Loucy (cell line): ENCODE data around the gene GPN2.

Source experiments
- H2AFZ ChIP-seq: fragments of 200-600 bp; sonication (generic); 2 replicates; pipeline ENCODE4 v1.6.0; 2016; ENCODE audit warnings: antibody characterized with exemption, mild to moderate bottlenecking, low read length, moderate library complexity
- H3F3A ChIP-seq: fragments of 200-600 bp; 2 replicates; pipeline ENCODE4 v1.6.0; 2016; ENCODE audit warnings: antibody characterized with exemption, low read depth, mild to moderate bottlenecking
- H3K27me3 ChIP-seq: fragments of 200-600 bp; sonication (generic); 2 replicates; pipeline ENCODE4 v1.6.1; 2014; ENCODE audit warnings: low read length, mild to moderate bottlenecking; ENCODE audit not compliant: insufficient read depth, poor library complexity, severe bottlenecking
- H3K36me3 ChIP-seq: fragments of 200-600 bp; sonication (generic); 2 replicates; pipeline ENCODE4 v1.6.1; 2016; ENCODE audit warnings: low read length; ENCODE audit not compliant: insufficient read depth
- H3K4me1 ChIP-seq: fragments of 200-600 bp; sonication (generic); 2 replicates; pipeline ENCODE4 v1.5.1; 2014; ENCODE audit warnings: low read length, mild to moderate bottlenecking; ENCODE audit not compliant: insufficient read depth, poor library complexity, severe bottlenecking
- H3K4me2 ChIP-seq: fragments of 200-600 bp; sonication (generic); 2 replicates; pipeline ENCODE4 v1.6.0; 2014; ENCODE audit warnings: antibody characterized with exemption, low read length, low read depth, mild to moderate bottlenecking; ENCODE audit not compliant: poor library complexity, severe bottlenecking
- H3K4me3 ChIP-seq: fragments of 200-600 bp; sonication (generic); 2 replicates; pipeline ENCODE4 v1.5.1; 2014; ENCODE audit warnings: low read length, mild to moderate bottlenecking, mixed read lengths; ENCODE audit not compliant: poor library complexity, severe bottlenecking
- H3K79me2 ChIP-seq: fragments of 200-600 bp; sonication (generic); 2 replicates; pipeline ENCODE4 v1.6.1; 2014; ENCODE audit warnings: low read length; ENCODE audit not compliant: insufficient read depth
- H3K9ac ChIP-seq: fragments of 200-600 bp; sonication (generic); 2 replicates; pipeline ENCODE4 v1.6.0; 2014; ENCODE audit warnings: mild to moderate bottlenecking, low read depth, low read length, moderate library complexity; ENCODE audit not compliant: poor library complexity, severe bottlenecking
- H3K9me2 ChIP-seq: fragments of 200-600 bp; sonication (generic); replicated peaks from 2 replicates; pipeline ENCODE4 v1.6.1; 2016; ENCODE audit warnings: low read depth, low read length, mixed read lengths
- H3K9me3 ChIP-seq: fragments of 200-600 bp; sonication (generic); 2 replicates; pipeline ENCODE4 v1.6.1; 2014; ENCODE audit warnings: mild to moderate bottlenecking, antibody characterized with exemption, low read length, low read depth; ENCODE audit not compliant: insufficient read depth
- H4K20me1 ChIP-seq: fragments of 200-600 bp; sonication (generic); 2 replicates; pipeline ENCODE4 v1.6.0; 2014; ENCODE audit warnings: antibody characterized with exemption, low read length, mild to moderate bottlenecking; ENCODE audit not compliant: insufficient read depth, poor library complexity, severe bottlenecking
- EZH2phosphoT487 ChIP-seq: fragments of 200-600 bp; IDR thresholded peaks from 2 replicates; pipeline ENCODE4 v1.6.1; 2018; ENCODE audit warnings: antibody characterized with exemption, mild to moderate bottlenecking, moderate library complexity, borderline replicate concordance
- TF ChIP-seq, protein P1 (sequence below): fragments of 200-600 bp; sonication (generic); conservative IDR thresholded peaks from 2 replicates; pipeline ENCODE4 v1.5.1; 2014; ENCODE audit warnings: mild to moderate bottlenecking, antibody characterized with exemption, low read length

The GPN2 gene

DNA sequence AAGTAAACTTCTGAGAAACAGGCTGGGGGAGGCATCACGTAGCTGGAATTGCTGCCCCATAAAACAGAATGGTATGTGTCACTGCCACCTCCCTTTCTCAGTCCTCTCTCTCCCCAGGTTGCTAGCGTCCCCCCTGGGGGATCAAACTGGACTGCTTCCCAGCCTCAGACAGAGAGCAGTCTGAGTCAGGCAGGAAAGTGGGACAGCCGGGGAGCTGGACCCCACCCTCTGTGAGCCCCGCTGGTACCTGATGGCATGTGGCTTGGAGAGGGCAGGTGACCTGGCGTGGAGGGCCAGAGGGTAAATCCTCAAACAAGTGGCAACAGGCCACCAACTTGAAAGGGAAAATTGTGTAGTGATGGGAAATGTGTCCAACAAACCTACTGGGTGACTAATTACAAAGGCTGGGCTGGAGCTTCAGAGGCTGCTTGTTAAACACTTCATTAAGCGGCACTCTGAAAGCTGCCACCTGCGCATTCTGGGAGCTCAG lies 28.1 kb downstream of the GPN2 start:
- Histone ChIP-seq H3K4me3 (no peak overlapping the region), H3K27me3 (no peaks in the 10 kb centered on the region), H3K4me2 (no peak overlapping the region), H2AFZ (no peak overlapping the region), H3K9ac (no peak overlapping the region), H3F3A (no peaks in the 10 kb centered on the region), H3K9me2 (no peaks in the 10 kb centered on the region), H3K4me1 (peaks cover 5% of the 10 kb centered on the region), H3K36me3 (no peaks in the 10 kb centered on the region), H3K79me2 (peaks cover 5% of the 10 kb centered on the region; the same call in 1 of the 2 replicates), H4K20me1 (no peaks in the 10 kb centered on the region), H3K9me3 (no peaks in the 10 kb centered on the region)
- TF ChIP-seq, protein P1, sequence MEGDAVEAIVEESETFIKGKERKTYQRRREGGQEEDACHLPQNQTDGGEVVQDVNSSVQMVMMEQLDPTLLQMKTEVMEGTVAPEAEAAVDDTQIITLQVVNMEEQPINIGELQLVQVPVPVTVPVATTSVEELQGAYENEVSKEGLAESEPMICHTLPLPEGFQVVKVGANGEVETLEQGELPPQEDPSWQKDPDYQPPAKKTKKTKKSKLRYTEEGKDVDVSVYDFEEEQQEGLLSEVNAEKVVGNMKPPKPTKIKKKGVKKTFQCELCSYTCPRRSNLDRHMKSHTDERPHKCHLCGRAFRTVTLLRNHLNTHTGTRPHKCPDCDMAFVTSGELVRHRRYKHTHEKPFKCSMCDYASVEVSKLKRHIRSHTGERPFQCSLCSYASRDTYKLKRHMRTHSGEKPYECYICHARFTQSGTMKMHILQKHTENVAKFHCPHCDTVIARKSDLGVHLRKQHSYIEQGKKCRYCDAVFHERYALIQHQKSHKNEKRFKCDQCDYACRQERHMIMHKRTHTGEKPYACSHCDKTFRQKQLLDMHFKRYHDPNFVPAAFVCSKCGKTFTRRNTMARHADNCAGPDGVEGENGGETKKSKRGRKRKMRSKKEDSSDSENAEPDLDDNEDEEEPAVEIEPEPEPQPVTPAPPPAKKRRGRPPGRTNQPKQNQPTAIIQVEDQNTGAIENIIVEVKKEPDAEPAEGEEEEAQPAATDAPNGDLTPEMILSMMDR = no peak
- TF ChIP-seq EZH2phosphoT487 = no peak

DNA sequence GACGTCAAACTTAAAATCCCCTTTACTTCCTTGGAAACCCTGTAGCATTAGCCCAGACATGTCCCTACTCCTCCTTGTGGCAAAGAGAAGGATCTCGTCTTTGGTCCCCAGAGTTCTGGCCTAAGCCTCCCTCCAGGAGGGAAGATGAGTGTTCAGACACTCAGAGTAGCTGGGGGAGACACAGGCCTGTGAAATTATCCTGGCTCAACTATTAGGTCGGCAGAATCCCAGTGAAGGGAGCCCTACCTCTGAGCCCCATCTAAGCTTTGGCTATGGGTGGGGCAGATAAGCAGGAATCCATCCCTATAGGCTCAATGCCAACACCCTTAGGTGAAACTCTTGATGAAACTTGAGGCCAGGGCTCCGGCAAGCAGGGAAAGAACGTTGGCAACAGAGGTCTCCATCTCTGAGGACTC lies 28.8 kb downstream of the GPN2 start:
- H2AFZ ChIP-seq = no peak overlapping the region
- H3F3A ChIP-seq = no peaks in the 10 kb centered on the region
- no peaks in the 10 kb centered on the region for H3K9me2 ChIP-seq
- H3K4me1 ChIP-seq = peaks cover 5% of the 10 kb centered on the region
- H3K36me3 ChIP-seq = peaks cover 5% of the 10 kb centered on the region; the same call in 1 of the 2 replicates
- H3K9ac ChIP-seq = no peak overlapping the region
- no peaks in the 10 kb centered on the region for H4K20me1 ChIP-seq
- no peaks in the 10 kb centered on the region for H3K27me3 ChIP-seq
- no peak for TF ChIP-seq EZH2phosphoT487
- TF ChIP-seq, protein P1 = 0 out of 2 replicates have a peak, but pooled peaks have one; percentile 13
- H3K4me2 ChIP-seq = no peak overlapping the region
- no peaks in the 10 kb centered on the region for H3K9me3 ChIP-seq
- no peak overlapping the region for H3K4me3 ChIP-seq
- H3K79me2 ChIP-seq = peaks cover 5% of the 10 kb centered on the region; the same call in 1 of the 2 replicates

DNA sequence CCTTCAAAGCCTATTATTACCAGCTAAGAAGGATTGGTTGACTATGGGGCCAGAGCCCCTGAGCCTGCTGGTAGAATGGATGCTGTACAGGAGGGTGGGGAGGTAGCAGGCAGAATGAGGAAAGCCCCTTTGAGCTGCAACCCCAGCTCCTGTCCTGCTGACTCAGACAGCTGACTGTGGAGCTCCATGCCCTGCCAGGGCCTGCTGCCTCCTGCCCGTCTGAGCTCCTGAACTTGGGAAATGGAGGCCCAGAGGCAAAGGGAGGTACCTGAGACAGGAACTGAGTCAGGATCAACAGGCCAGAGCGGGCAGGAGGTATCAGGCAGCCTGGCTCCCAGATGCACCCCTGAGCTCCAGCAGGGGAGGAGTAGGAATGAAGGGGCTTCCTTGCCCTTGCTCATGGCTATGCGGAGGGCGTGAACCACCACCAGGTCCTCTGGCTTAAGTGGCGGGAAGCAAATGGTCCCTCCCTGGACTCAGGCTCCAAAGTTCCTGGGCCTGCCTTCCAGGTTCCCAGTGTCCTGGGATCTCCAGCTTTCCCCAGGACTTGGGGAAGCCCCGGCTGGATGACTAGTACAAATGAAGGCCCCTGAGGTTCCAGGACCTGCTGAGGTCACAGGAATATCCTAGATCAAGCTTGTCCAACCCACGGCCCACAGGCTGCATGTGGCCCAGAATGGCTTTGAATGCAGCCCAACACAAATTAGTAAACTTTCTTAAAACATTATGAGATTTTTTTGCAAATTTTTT lies 31.0 kb downstream of the GPN2 start:
- no peaks in the 10 kb centered on the region for H3K9me2 ChIP-seq
- H3F3A ChIP-seq = no peaks in the 10 kb centered on the region
- H3K4me2 ChIP-seq = no peak overlapping the region
- H3K79me2 ChIP-seq = peaks cover 2% of the 10 kb centered on the region; the same call in 1 of the 2 replicates
- H3K36me3 ChIP-seq = peaks cover 17% of the 10 kb centered on the region; the same call in 1 of the 2 replicates
- H4K20me1 ChIP-seq = no peaks in the 10 kb centered on the region
- H2AFZ ChIP-seq = no peak overlapping the region
- H3K9me3 ChIP-seq = no peaks in the 10 kb centered on the region
- no peak for TF ChIP-seq EZH2phosphoT487
- TF ChIP-seq, protein P1 = no peak
- H3K27me3 ChIP-seq = no peaks in the 10 kb centered on the region
- H3K9ac ChIP-seq = no peak overlapping the region
- H3K4me1 ChIP-seq = peaks cover 2% of the 10 kb centered on the region
- no peak overlapping the region for H3K4me3 ChIP-seq
